Lower lobe of right lung (tissue), 2 donors: Measurements from ENCODE around the gene ZNF567. TPM values are rescaled to one million over a fixed set of nuclear protein-coding genes. Genes with fewer than 3 reads are reported as not detected.
"Not testable (repeated sequence)": the region's sequence is repeated elsewhere in the genome, so short reads cannot be mapped to it uniquely, and the experiment has no call there.

Experiments
- ATAC-seq, 2 donors: fragments of 200-7000 bp; cut with Tn5 transposase; one replicate each; pipeline ENCODE4 v1.9.1; 2020 to 2022; ENCODE audit warnings: mild to moderate bottlenecking in 2 of 2, moderate library complexity in 2 of 2
- DNase-seq: peaks from one replicate; pipeline ENCODE4 v3.0.0-alpha.2; 2020
- H3K27ac ChIP-seq: fragments of 200-600 bp; one replicate; pipeline ENCODE4 v1.8.0; 2022
- H3K27me3 ChIP-seq: fragments of 200-600 bp; one replicate; pipeline ENCODE4 v1.8.0; 2022; ENCODE audit warnings: low read depth
- H3K36me3 ChIP-seq: fragments of 200-600 bp; one replicate; pipeline ENCODE4 v1.8.0; 2022; ENCODE audit warnings: mild to moderate bottlenecking
- H3K4me1 ChIP-seq: fragments of 200-600 bp; one replicate; pipeline ENCODE4 v1.8.0; 2022
- H3K4me3 ChIP-seq: fragments of 200-600 bp; one replicate; pipeline ENCODE4 v1.8.0; 2022; ENCODE audit warnings: mild to moderate bottlenecking
- H3K9me3 ChIP-seq: fragments of 200-600 bp; one replicate; pipeline ENCODE4 v1.8.0; 2022
- intact Hi-C: fragments of 100-400 bp; cut with DNase I; formaldehyde crosslinking; loops from one replicate; pipeline ENCODE4 v1.11.0; 2022
- total RNA-seq: library from RNA; stranded (reverse); fragmentation: NEBNext Ultra II Directional; extraction: Animal tissue kit (Norgen Biotek cat#: 25700); gene quantifications from one replicate; pipeline ENCODE4 v1.2.1, GENCODE V29; 2021
- TF ChIP-seq, protein P1 (sequence below): fragments of 200-600 bp; IDR thresholded peaks from one replicate; pipeline ENCODE4 v1.8.0; 2022; ENCODE audit warnings: antibody characterized with exemption, mild to moderate bottlenecking
- donor health status: DM: no; HTN: yes; CAD: no; lungs with severe emphysema.

Gene ZNF567
- total RNA-seq, 1 donor from 2014 or later = 6.1 TPM

GRCh38 chr19:36686365-36687213, 823 bp upstream of the ZNF567 start:
- Histone ChIP-seq H3K27me3 (no peaks in the 10 kb centered on the region), H3K4me1 (peaks cover 14% of the 10 kb centered on the region), H3K27ac (peak overlapping the region; percentile 79), H3K36me3 (peaks cover 23% of the 10 kb centered on the region), H3K4me3 (peak overlapping the region; percentile 84), H3K9me3 (peaks cover 20% of the 10 kb centered on the region)
- peak; percentile 1 to 50 for ATAC-seq
- intact Hi-C loops = no loop called here
- TF ChIP-seq, protein P1, sequence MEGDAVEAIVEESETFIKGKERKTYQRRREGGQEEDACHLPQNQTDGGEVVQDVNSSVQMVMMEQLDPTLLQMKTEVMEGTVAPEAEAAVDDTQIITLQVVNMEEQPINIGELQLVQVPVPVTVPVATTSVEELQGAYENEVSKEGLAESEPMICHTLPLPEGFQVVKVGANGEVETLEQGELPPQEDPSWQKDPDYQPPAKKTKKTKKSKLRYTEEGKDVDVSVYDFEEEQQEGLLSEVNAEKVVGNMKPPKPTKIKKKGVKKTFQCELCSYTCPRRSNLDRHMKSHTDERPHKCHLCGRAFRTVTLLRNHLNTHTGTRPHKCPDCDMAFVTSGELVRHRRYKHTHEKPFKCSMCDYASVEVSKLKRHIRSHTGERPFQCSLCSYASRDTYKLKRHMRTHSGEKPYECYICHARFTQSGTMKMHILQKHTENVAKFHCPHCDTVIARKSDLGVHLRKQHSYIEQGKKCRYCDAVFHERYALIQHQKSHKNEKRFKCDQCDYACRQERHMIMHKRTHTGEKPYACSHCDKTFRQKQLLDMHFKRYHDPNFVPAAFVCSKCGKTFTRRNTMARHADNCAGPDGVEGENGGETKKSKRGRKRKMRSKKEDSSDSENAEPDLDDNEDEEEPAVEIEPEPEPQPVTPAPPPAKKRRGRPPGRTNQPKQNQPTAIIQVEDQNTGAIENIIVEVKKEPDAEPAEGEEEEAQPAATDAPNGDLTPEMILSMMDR = no peak
- peak; percentile 47 for DNase-seq

DNA sequence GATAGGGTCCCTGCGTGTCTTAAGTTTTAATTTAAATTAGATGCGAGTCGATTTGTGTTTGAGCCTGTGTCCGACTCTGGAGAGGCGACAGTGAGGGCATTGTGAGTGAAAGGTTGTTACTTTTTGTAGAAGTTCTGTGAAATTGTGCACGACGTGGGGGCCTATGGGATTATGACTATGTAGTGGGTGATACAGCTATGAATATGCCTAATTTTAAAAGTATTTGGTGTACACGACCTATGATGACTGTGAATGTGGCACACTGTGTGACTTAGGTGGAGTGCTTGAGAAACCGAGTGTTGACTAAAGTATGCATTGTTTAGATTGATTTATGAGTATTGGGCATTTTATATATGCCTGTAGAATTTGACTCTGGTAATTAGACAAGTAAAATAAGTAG, 646 bp downstream of the ZNF567 start:
- Histone ChIP-seq H3K27ac (peak overlapping the region; percentile 79), H3K27me3 (no peaks in the 10 kb centered on the region), H3K4me1 (peaks cover 14% of the 10 kb centered on the region), H3K9me3 (peaks cover 21% of the 10 kb centered on the region), H3K4me3 (peak overlapping the region; percentile 84), H3K36me3 (peaks cover 38% of the 10 kb centered on the region)
- DNase-seq (no peak), ATAC-seq (no peak)
- intact Hi-C loops = no loop called here
- TF ChIP-seq, protein P1 = no peak

GRCh38 chr19:36707134-36707533, 19.7 kb downstream of the ZNF567 start:
- TF ChIP-seq, protein P1 = no peak
- intact Hi-C loops = no loop called here

DNA sequence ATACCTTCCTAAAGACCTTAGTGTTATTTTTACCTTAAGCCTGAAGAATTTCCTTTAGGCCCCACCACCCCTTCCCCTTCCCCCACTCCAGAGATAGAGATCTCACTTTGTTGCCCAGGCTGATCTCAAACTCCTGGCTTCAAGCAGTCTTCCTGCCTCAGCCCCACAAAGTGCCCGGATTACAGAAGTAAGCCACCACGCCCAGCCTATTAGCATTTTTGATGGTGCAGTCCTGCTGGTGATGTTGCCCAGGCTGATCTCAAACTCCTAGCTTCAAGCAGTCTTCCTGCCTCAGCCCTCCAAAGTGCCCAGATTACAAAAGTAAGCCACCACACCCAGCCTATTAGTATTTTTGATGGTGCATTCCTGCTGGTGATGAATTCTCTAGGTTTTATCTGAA, 22.0 kb downstream of the ZNF567 start:
- DNase-seq (no peak), ATAC-seq (no peak)
- Histone ChIP-seq H3K4me1 (no peaks in the 10 kb centered on the region), H3K9me3 (peaks cover 100% of the 10 kb centered on the region), H3K27ac (no peak overlapping the region), H3K27me3 (no peaks in the 10 kb centered on the region), H3K4me3 (no peak overlapping the region), H3K36me3 (peaks cover 24% of the 10 kb centered on the region)
- intact Hi-C loops = no loop called here
- TF ChIP-seq, protein P1 = no peak

More at GRCh38 chr19:36707134-36707533, 19.7 kb downstream of the ZNF567 start:
- Histone ChIP-seq H3K27me3 (no peaks in the 10 kb centered on the region), H3K27ac (no peak overlapping the region), H3K36me3 (peaks cover under 1% of the 10 kb centered on the region), H3K4me1 (no peaks in the 10 kb centered on the region), H3K4me3 (no peak overlapping the region), H3K9me3 (peaks cover 88% of the 10 kb centered on the region)
- no peak for ATAC-seq
- DNase-seq = no peak

DNA sequence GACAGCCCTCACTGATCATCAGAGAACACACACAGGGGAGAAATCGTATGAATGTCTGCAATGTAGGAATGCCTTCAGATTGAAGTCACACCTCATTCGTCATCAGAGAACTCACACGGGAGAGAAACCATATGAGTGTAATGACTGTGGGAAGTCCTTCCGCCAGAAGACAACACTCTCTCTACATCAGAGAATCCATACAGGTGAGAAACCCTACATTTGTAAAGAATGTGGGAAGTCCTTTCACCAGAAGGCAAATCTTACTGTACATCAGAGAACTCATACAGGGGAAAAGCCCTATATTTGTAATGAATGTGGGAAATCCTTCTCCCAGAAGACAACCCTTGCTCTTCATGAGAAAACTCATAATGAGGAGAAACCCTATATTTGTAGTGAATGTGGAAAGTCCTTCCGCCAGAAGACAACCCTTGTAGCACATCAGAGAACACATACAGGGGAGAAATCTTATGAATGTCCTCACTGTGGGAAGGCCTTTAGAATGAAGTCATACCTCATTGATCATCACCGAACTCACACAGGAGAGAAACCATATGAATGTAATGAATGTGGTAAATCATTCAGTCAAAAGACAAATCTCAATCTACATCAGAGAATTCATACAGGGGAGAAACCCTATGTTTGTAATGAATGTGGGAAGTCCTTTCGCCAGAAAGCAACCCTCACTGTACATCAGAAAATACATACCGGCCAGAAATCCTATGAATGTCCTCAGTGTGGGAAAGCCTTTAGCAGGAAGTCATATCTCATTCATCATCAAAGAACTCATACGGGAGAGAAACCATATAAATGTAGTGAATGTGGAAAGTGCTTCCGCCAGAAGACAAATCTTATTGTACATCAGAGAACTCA, 32.5 kb downstream of the ZNF567 start:
- ATAC-seq (no peak), DNase-seq (no peak)
- no peak overlapping the region for H3K27ac ChIP-seq
- H3K36me3 ChIP-seq = peaks cover 49% of the 10 kb centered on the region
- TF ChIP-seq, protein P1 = no peak
- no peaks in the 10 kb centered on the region for H3K4me1 ChIP-seq
- H3K4me3 ChIP-seq = no peak overlapping the region
- intact Hi-C loops = no loop called here
- H3K27me3 ChIP-seq = no peaks in the 10 kb centered on the region
- H3K9me3 ChIP-seq = peaks cover 100% of the 10 kb centered on the region

GRCh38 chr19:36736166-36736565, 48.8 kb downstream of the ZNF567 start:
- not testable (repeated sequence) for ATAC-seq

More at GRCh38 chr19:36736166-36736565, 48.8 kb downstream of the ZNF567 start:
- H3K4me1 ChIP-seq, H3K36me3 ChIP-seq, H3K4me3 ChIP-seq, intact Hi-C loops, H3K27ac ChIP-seq, H3K27me3 ChIP-seq, DNase-seq: not testable (repeated sequence)
- H3K9me3 ChIP-seq = peaks cover 99% of the 10 kb centered on the region
